Effector memory CD8-positive, alpha-beta T cell (primary cell): ENCODE measurements around the gene NADSYN1.
A peak's percentile ranks its signal among the peaks of the same experiment; 100 is the strongest.
"Not testable (repeated sequence)": the region's sequence is repeated elsewhere in the genome, so short reads cannot be mapped to it uniquely, and the experiment has no call there.

Source experiments
- ATAC-seq: fragments of 150-1000 bp; cut with Tn5 transposase; replicated peaks from 2 replicates; pipeline ENCODE4 v1.10.0; 2021; ENCODE audit warnings: mild to moderate bottlenecking, moderate library complexity
- DNase-seq, 3 experiments: peaks; one replicate each; pipeline ENCODE4 v3.0.0; 2021
- H3K27ac Mint-ChIP-seq, 2 donors: one replicate each; pipeline ENCODE4 v1.8.0; 2022; ENCODE audit warnings: mild to moderate bottlenecking in 2 of 2, mixed read lengths in 2 of 2, moderate library complexity in 2 of 2
- H3K27me3 Mint-ChIP-seq, 2 donors: one replicate each; pipeline ENCODE4 v1.8.0; 2022; ENCODE audit warnings: mixed read lengths in 2 of 2
- H3K36me3 Mint-ChIP-seq: one replicate; pipeline ENCODE4 v1.8.0; 2022; ENCODE audit warnings: mild to moderate bottlenecking, moderate library complexity, mixed read lengths; ENCODE audit not compliant: insufficient read depth
- H3K4me1 Mint-ChIP-seq, 2 donors: one replicate each; pipeline ENCODE4 v1.8.0; 2022; ENCODE audit warnings: low read depth in 2 of 2, mixed read lengths in 2 of 2
- H3K4me3 Mint-ChIP-seq, 2 donors: one replicate each; pipeline ENCODE4 v1.8.0; 2022; ENCODE audit warnings: mild to moderate bottlenecking in 2 of 2, mixed read lengths in 2 of 2, moderate library complexity in 2 of 2
- H3K9me3 Mint-ChIP-seq, 2 donors: one replicate each; pipeline ENCODE4 v1.8.0; 2022; ENCODE audit warnings: mixed read lengths in 2 of 2
- total RNA-seq, 9 experiments: gene quantifications; one replicate each; lab custom pipeline; 2026; lab: John Stamatoyannopoulos, UW

The NADSYN1 gene
- 63.8 to 208 (median 146) reads per million in 9 experiments for total RNA-seq

GRCh38 chr11:71453037-71453917 lies at the start of gene NADSYN1:
Gene NADSYN1 (plus strand): TSS chr11:71453203. CDS start chr11:71453297, 94 bp downstream.
- ATAC-seq: peak; percentile 67
- peak within 1 kb of the TSS; percentile 87 to 91 for H3K4me3 Mint-ChIP-seq
- peaks cover 48% of the 10 kb centered on the region for H3K36me3 Mint-ChIP-seq
- H3K4me1 Mint-ChIP-seq: peaks cover 50 to 64% of the 10 kb centered on the region in 2 donors
- H3K9me3 Mint-ChIP-seq: no peaks in the 10 kb centered on the region
- peak; percentile 89 to 92 (median 91) for DNase-seq
- no peaks in the 10 kb centered on the region for H3K27me3 Mint-ChIP-seq
- H3K27ac Mint-ChIP-seq: peak within 1 kb of the TSS; percentile 85 to 86

DNA sequence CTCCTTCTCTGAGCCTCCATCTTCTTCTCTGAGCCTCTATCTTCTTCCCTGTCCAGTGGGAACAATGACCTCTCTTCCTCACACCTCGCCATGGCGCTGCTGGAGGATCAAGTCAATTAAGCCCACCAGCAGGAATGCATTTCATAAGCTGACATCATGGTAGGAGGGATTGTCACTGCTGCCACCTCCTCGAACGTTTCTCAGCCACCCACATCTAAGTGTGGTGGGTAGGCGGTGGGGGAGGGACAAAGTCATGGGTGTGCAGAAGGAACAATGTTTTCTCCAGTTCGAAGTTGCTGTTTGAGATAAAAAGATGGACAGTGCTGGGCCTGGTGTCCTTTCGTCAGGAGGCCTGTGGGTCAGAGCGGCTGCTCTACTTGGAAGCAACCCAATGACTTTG lies 48.8 kb upstream of the NADSYN1 start:
- H3K4me3 Mint-ChIP-seq: no peak overlapping the region
- no peaks in the 10 kb centered on the region for H3K4me1 Mint-ChIP-seq
- ATAC-seq: no peak
- DNase-seq: no peak
- H3K27me3 Mint-ChIP-seq: peaks cover 3 to 30% of the 10 kb centered on the region in 2 donors
- H3K9me3 Mint-ChIP-seq: peaks cover 6 to 12% of the 10 kb centered on the region in 2 donors
- H3K36me3 Mint-ChIP-seq: no peaks in the 10 kb centered on the region
- no peak overlapping the region for H3K27ac Mint-ChIP-seq

GRCh38 chr11:71406681-71407080 lies 46.3 kb upstream of the NADSYN1 start:
- H3K4me1 Mint-ChIP-seq: no peaks in the 10 kb centered on the region
- peaks cover 6 to 18% of the 10 kb centered on the region in 2 donors for H3K9me3 Mint-ChIP-seq
- no peak overlapping the region for H3K27ac Mint-ChIP-seq
- H3K36me3 Mint-ChIP-seq: no peaks in the 10 kb centered on the region
- DNase-seq (no peak), ATAC-seq (no peak)
- no peak overlapping the region for H3K4me3 Mint-ChIP-seq
- peaks cover 8 to 38% of the 10 kb centered on the region in 2 donors for H3K27me3 Mint-ChIP-seq

GRCh38 chr11:71407356-71407755 lies 45.6 kb upstream of the NADSYN1 start:
- no peak for ATAC-seq

GRCh38 chr11:71408826-71409225 lies 44.2 kb upstream of the NADSYN1 start:
- DNase-seq (no peak), ATAC-seq (no peak)
- H3K27ac Mint-ChIP-seq: no peak overlapping the region

More at GRCh38 chr11:71407356-71407755, 45.6 kb upstream of the NADSYN1 start:
- H3K27me3 Mint-ChIP-seq: peaks cover 8 to 38% of the 10 kb centered on the region in 2 donors
- H3K36me3 Mint-ChIP-seq: no peaks in the 10 kb centered on the region
- no peaks in the 10 kb centered on the region for H3K4me1 Mint-ChIP-seq
- peaks cover 6 to 18% of the 10 kb centered on the region in 2 donors for H3K9me3 Mint-ChIP-seq
- H3K4me3 Mint-ChIP-seq: no peak overlapping the region
- H3K27ac Mint-ChIP-seq: no peak overlapping the region
- no peak for DNase-seq

GRCh38 chr11:71410363-71410966 lies 42.5 kb upstream of the NADSYN1 start:
- H3K4me3 Mint-ChIP-seq: no peak overlapping the region
- H3K9me3 Mint-ChIP-seq: peaks cover 0 to 6% of the 10 kb centered on the region in 2 donors
- H3K36me3 Mint-ChIP-seq: no peaks in the 10 kb centered on the region
- no peak for ATAC-seq
- no peak overlapping the region for H3K27ac Mint-ChIP-seq
- DNase-seq: no peak
- H3K27me3 Mint-ChIP-seq: peaks cover 22 to 55% of the 10 kb centered on the region in 2 donors
- no peaks in the 10 kb centered on the region for H3K4me1 Mint-ChIP-seq

More at GRCh38 chr11:71408826-71409225, 44.2 kb upstream of the NADSYN1 start:
- Mint-ChIP-seq H3K9me3 (peaks cover 3 to 12% of the 10 kb centered on the region in 2 donors), H3K4me1 (no peaks in the 10 kb centered on the region), H3K27me3 (peaks cover 10 to 41% of the 10 kb centered on the region in 2 donors), H3K36me3 (no peaks in the 10 kb centered on the region), H3K4me3 (no peak overlapping the region)

DNA sequence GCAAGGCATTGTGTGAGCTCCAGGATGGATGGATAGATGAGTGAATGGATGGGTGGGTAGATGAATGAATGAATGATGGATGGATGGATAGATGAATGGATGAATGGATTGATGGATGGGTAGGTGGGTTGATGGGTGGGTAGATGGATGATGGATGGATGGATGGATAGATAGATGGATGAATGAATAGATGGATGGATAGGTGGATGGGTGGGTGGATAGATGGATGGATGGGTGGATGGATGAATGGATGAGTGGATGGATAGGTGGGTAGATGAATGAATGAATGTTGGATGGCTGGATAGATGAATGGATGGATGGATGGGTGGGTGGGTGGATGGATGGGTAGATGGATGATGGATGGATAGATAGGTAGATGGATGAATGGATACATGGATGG lies 38.4 kb upstream of the NADSYN1 start:
- H3K27me3 Mint-ChIP-seq: peaks cover 14 to 59% of the 10 kb centered on the region in 2 donors
- ATAC-seq (no peak), DNase-seq (no peak)
- H3K4me3 Mint-ChIP-seq: no peak overlapping the region
- no peaks in the 10 kb centered on the region for H3K36me3 Mint-ChIP-seq
- H3K4me1 Mint-ChIP-seq: peaks cover 0 to 3% of the 10 kb centered on the region in 2 donors
- no peak overlapping the region for H3K27ac Mint-ChIP-seq
- H3K9me3 Mint-ChIP-seq: peaks cover 0 to 6% of the 10 kb centered on the region in 2 donors

GRCh38 chr11:71418643-71419042 lies 34.4 kb upstream of the NADSYN1 start:
- Mint-ChIP-seq H3K27ac (peak overlapping the region in 1 of 2 donors; percentile 14), H3K27me3 (peaks cover 14 to 49% of the 10 kb centered on the region in 2 donors), H3K36me3 (no peaks in the 10 kb centered on the region), H3K4me3 (no peak overlapping the region), H3K9me3 (no peaks in the 10 kb centered on the region), H3K4me1 (peaks cover 0 to 3% of the 10 kb centered on the region in 2 donors)
- ATAC-seq: no peak
- DNase-seq: no peak

- Mint-ChIP-seq H3K27me3 (peaks cover 0 to 33% of the 10 kb centered on the region in 2 donors), H3K9me3 (no peaks in the 10 kb centered on the region), H3K4me3 (no peak overlapping the region), H3K4me1 (peaks cover 0 to 3% of the 10 kb centered on the region in 2 donors), H3K27ac (no peak overlapping the region), H3K36me3 (no peaks in the 10 kb centered on the region)
- ATAC-seq (no peak), DNase-seq (no peak)
These were observed 32.4 kb upstream of the NADSYN1 start for GRCh38 chr11:71420455-71421241.

- H3K9me3 Mint-ChIP-seq: no peaks in the 10 kb centered on the region
- DNase-seq (no peak), ATAC-seq (no peak)
- no peak overlapping the region for H3K4me3 Mint-ChIP-seq
- H3K27me3 Mint-ChIP-seq: peaks cover 0 to 27% of the 10 kb centered on the region in 2 donors
- H3K27ac Mint-ChIP-seq: no peak overlapping the region
- H3K4me1 Mint-ChIP-seq: peaks cover 0 to 3% of the 10 kb centered on the region in 2 donors
- H3K36me3 Mint-ChIP-seq: no peaks in the 10 kb centered on the region
These were observed 31.5 kb upstream of the NADSYN1 start for GRCh38 chr11:71421392-71421950.

GRCh38 chr11:71422318-71422717 lies 30.7 kb upstream of the NADSYN1 start:
- H3K4me1 Mint-ChIP-seq, DNase-seq, ATAC-seq, H3K9me3 Mint-ChIP-seq, H3K27ac Mint-ChIP-seq, H3K36me3 Mint-ChIP-seq, H3K4me3 Mint-ChIP-seq: not testable (repeated sequence)
- peaks cover 0 to 22% of the 10 kb centered on the region in 2 donors for H3K27me3 Mint-ChIP-seq

- H3K27me3 Mint-ChIP-seq: peaks cover 0 to 17% of the 10 kb centered on the region in 2 donors
- no peaks in the 10 kb centered on the region for H3K9me3 Mint-ChIP-seq
- peak overlapping the region in 1 of 2 donors; percentile 41 for H3K27ac Mint-ChIP-seq
- peaks cover 0 to 2% of the 10 kb centered on the region in 2 donors for H3K4me1 Mint-ChIP-seq
- no peak for DNase-seq
- H3K4me3 Mint-ChIP-seq: no peak overlapping the region
- ATAC-seq: no peak
- no peaks in the 10 kb centered on the region for H3K36me3 Mint-ChIP-seq
These were observed 29.7 kb upstream of the NADSYN1 start for GRCh38 chr11:71423181-71423790.
